ENCODE data around the gene MFSD12.

- TF ChIP-seq CTCF (conservative IDR thresholded peaks at IDR 0.05; ENCODE audit: low read length): no peak
- TF ChIP-seq EZH2phosphoT487 (IDR thresholded peaks at IDR 0.05; ENCODE audit: borderline replicate concordance, low read depth, low read length): no peak
These were observed 22.2 kb downstream of the MFSD12 start for GRCh38 chr19:3535235-3535535.
